SHP77 (cell line): ENCODE results near the gene TUBA3E.
"Not testable (repeated sequence)": the region's sequence is repeated elsewhere in the genome, so short reads cannot be mapped to it uniquely, and the experiment has no call there.

Source experiments
- DNase-seq, 2 experiments: peaks; one replicate each; lab custom pipeline; 2025; lab: John Stamatoyannopoulos, UW

Gene TUBA3E

DNA sequence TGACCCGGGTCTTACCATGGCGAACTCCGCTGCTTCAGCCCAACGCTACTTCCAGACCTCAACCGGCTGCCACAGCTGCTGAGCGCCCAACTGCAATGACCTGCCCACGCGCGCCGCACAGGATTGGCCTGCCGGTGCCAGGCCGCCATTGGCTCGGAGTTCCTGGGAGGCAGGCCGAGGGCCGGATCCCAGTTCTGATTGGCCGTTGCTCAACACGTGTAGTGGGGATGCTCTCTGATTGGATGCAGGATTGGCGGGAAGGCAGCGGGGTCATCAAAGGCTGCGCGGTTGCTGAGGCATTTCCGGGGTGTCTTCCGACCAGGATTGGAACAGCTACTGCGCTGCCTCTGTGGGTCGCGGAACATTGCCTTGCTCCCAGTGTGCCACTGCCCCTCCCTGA, at the start of gene TUBA3E:
Gene TUBA3E (minus strand): TSS at position 97 of the 400 bp plus-strand sequence. CDS start 79 bp downstream, at position 18.
- DNase-seq, result no peak

DNA sequence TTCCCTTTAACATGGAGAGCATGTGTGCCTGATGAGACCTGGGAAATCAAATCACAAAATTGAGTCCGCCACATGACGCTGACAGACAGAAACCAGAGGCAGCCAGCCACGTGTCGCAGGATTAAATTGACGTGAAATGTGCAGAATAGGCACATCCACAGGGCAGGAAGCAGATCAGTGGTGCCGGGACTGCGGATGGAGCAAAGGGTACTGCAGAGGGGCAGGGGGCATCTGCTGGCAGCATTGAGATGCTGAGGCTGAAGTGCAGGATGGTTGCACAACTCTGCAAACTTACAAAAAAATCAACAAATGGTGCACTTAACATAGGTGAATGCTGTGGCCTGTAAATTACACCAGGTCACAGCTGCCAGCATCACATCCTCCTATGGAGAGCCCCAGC, 48.2 kb upstream of the TUBA3E start:
- no peak for DNase-seq

DNA sequence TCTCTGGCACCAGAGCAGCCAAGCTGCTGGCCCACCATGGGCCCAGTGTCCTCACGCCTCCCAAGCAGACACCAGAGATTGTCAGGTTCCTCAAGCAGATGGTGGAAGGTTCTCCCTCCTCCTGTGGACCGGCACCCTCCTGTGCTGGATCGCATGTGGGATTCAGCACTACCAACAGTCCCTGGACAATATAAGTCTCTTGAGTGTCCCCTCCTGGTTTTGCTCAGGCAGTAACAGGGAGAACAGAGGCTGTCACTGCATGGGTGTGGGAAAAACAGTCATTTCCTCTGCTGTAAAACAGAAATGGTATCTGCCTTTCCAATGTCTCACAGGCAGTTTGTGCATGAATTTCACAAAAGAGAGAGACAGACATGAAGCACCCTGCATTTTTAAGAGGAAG, 47.7 kb upstream of the TUBA3E start:
- no peak for DNase-seq

DNA sequence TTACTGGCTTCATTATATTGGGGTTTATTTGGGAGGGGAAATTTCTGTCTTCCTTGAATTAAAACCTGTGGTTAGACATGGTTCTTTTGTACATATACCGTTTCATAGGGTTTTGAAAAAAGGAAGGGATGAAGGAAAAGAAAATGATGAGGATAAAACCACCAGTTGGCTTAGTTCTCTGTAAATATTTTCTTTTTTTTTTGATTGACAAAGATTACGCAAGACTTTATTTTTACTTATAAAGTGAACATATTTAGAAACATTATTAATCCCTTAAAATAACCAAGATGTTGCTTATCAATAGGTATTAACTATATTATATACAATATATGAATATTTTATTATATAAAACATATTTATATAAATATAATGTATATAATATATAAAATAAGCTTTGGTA, 45.1 kb upstream of the TUBA3E start:
- DNase-seq, result no peak

DNA sequence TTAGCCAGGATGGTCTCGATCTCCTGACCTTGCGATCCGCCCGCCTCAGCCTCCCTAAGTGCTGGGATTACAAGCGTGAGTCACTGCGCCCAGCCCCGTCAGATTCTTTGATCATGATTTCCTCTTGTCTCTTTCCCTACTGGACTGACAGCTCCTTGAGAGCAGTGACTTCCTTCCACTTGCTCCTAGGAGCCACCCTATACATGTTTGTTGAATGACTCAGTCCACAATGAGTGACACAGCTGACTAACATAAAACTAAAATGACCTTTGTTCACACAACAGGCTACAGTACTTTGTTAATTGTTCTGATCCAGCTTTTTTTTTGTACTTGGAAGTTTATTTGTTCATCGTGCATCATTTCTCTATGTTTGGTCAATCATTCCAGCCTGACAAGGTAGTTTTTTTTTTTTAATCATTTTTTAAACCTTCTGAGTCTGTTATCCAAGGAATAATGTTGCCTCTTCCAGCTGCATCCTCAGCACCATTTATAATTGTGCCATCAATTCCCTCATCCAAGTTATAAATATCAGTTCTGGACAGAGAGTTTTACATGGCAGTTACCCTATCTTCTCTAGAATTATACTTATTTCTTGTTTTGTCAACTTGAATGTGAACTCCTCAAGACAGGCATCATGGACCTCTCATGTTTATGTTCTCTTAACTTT, 42.9 kb upstream of the TUBA3E start:
- no peak for DNase-seq

DNA sequence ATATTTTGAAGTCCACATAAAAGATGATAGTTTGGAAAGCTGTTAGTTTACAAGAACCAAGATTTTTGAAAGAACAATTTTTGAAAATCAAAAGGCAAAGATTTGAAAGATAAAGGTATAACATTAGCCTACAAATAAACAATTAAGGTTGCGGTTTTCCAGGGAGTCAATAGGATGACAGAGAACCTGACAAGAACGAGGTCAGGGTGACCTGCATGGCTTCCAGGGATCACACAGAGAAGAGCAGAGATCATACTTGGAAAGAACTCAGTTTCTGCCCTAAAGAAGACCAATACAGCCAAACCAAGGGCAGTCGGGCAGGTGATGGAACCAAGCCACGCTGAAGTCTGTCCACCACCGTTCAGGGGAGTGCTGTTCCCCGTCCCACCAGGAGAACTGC, 41.3 kb upstream of the TUBA3E start:
- DNase-seq, result not testable (repeated sequence)

DNA sequence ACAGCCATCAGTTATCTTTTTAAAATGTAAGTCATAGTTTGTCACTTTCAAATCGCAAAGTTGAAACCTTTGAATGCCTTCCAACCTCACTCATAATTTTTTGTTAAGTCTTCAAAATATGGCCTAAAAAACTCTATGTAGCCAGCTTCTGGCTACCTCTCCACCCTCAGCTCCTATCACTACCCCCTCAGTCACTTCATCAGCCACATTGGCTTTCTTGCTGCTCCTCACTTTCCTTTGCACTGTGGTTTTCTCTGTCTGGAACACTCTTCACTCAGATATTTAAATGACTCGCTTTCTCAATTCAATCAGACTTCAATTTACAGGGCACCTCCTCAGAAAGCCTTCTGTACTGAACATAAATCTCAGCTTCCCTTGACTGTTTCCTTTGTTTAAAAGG, 34.8 kb upstream of the TUBA3E start:
- DNase-seq, result not testable (repeated sequence)

DNA sequence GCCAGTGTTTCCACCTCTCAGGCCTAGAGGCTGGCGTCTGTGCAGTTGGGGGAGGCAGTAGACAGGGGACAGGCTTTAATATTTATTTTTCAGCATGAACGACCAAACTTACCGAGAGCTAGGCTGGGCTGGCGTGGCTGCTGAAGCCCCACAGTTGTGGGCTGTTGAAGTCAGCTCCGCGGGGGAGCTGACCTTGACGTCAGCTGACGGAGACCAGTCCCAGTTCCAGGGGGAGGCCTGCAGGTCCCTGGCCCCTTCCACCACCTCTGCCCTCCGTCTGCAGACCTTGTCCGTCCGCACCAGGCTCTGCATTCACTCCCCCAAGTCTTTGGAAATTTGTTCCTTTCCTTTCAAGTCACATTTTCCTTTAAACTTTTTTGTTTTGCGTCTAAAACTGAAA, 33.4 kb upstream of the TUBA3E start:
- no peak for DNase-seq

DNA sequence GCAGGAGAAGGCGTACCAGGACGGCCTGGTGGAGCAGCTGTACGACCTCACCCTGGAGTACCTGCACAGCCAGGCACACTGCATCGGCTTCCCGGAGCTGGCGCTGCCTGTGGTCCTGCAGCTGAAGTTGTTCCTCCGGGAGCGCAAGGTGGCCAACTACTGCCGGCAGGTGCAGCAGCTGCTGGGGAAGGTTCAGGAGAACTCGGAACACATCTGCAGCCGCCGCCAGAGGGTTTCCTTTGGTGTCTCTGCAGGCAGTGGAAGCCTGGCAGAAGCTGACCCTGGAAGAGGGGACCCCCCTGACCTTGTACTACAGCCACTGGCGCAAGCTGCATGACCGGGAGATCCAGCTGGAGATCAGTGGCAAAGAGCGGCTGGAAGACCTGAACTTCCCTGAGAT, 32.7 kb upstream of the TUBA3E start:
- not testable (repeated sequence) for DNase-seq

DNA sequence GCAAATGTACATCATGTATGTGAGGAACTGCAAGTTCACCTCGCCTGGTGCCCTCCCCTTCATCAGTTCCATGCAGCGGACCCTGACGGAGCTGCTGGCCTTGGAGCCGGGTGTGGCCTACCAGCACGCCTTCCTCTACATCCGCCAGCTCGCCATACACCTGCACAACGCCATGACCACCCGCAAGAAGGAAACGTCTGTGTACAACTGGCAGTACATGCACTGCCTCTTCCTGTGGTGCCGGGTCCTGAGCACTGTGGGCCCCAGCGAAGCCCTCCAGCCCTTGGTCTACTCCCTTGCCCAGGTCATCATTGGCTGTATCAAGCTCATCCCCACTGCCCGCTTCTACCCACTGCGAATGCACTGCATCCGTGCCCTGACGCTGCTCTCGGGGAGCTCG, 32.1 kb upstream of the TUBA3E start:
- not testable (repeated sequence) for DNase-seq

DNA sequence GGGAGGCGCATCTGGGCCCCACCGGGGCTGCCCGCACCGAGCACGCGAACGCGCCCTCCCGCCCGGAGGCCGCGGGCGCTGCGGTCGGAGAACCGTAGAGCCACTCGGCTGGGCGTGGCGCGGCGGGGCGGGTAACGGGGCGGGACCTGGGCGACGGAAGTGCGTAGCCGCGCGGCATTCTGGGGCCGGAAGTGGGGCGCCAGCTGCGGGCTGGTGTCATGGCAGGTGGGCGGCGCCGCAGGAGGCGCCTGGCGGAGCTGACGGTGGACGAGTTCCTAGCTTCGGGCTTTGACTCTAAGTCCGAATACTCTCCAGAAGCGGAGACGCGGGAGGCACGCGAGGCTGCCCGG, 30.9 kb upstream of the TUBA3E start:
- not testable (repeated sequence) for DNase-seq

DNA sequence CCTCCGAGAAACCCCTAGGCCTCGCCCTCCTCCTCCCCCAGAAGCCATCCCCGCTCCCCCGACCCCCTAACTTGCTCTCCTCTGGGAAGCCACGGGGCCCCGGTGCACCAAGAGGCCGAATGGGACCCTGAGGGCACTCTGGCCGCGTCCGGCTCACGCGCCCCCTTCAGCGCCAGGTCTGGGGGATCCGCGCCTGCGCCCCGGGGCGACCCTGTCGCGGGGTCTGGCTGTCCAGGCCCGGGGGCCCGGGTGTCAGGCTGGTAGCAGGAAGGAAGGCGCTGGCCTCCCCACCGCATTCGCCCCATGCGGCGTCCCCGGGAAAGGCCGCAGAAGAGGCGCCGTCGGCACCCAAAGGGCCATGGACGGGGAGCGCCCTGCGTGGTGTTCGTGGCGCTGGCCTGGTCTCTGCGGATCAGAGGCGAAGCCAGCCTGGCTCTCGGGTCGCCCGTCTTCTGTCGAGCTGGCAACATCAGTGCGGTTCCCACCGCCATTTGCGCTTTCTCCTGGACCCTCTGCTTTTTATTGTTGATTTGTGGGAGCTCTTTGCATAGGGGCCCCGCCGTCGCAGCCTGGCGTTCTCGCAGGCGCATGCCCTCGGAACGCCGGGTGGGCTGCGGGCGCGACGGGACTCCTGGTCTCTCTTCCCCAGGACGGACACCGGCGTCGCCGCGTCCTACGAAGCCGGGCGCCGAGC, 30.4 kb upstream of the TUBA3E start:
- not testable (repeated sequence) for DNase-seq

DNA sequence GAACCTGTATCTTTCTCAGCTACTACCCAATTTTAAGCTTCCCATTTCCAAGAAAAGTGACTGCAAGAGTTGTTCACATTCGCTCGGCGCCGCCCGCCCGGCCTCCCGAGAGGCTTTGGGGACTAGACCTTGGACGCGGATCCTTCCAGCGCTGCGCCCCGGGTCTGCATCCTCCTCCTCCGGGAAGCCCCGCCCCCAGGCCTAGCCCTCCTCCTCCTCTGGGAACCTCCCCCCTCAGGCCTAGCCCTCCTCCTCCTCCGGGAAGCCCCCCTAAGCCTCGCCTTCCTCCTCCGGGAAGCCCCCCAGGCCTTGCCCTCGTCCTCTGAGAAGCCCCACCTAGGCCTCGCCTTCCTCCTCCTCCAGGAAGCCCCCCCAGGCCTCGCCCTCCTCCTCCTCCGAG, 29.8 kb upstream of the TUBA3E start:
- DNase-seq, result not testable (repeated sequence)

DNA sequence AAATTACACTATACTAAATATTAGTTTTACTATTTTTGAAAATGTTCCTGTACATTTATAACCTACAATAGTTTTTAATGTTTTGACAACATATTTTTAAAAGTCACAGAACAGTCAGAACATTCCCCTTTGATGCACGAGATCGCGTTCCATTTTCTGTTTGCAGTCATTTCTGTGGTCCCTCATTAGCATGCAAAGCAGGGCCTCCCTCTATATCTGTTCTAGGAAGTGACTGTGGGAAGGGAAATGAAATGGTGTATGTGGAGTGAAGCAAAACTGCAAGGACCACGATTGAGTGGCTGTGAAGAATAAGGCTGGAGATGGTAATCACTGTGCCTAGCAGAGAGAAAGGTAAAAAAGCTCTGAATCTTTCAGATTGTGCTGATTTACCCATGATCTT, 24.3 kb upstream of the TUBA3E start:
- not testable (repeated sequence) for DNase-seq

DNA sequence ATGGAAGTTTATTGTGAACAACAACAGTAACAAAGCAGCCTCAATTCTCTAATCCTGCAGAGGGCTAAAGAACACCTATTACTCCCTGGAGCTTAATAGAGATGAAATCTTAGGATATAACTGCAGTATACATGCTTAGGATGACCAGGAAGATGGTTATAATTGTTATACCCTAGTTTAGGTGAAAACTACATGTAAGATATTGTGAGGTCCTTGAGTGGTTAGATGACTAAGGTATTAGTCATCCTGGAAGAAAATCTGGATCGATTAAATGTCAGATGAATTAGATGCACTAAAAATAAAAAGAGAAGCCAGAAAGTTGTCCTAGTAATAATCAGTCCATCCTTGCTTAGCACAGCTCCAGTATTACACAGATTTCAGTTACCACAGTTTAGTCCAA, 22.3 kb upstream of the TUBA3E start:
- DNase-seq, result not testable (repeated sequence)

DNA sequence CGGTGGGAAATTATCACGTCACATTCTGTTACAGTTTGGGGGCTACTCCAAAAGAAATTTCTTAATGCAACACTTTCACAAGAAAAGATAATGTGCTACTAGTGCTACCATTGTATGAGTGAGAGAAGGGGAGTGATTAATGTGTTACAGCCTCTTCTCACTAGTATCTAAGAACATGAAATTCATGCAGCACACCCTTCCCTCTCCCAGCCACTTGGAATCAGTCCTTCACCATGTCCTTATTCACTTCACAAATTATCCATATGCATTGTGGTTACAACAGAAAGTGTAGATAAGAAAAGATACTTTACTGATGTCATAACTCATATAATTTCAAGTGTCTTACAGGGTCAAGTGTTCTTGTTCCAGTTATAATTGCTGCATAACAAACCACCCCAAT, 20.9 kb upstream of the TUBA3E start:
- DNase-seq, result not testable (repeated sequence)

DNA sequence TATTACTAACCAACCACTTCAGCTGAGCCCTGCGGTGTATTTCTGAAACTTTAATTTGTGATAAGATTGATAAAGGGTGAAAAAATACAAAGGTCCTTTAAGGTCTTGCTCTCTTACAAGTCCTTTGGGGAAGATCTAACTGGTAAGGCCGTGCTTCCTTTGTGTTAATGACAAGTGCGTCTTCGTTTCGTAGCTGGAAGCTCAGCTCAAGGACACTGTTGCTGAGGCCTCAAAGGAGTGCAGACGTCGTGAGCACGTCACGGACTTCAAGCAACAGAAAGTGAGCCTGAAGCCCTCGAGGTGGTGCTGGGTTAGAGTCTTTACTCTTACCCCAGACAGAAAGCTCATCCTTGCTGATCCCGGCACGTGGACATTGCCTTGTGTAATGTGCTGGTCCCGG, 8.8 kb upstream of the TUBA3E start:
- DNase-seq, result not testable (repeated sequence)

DNA sequence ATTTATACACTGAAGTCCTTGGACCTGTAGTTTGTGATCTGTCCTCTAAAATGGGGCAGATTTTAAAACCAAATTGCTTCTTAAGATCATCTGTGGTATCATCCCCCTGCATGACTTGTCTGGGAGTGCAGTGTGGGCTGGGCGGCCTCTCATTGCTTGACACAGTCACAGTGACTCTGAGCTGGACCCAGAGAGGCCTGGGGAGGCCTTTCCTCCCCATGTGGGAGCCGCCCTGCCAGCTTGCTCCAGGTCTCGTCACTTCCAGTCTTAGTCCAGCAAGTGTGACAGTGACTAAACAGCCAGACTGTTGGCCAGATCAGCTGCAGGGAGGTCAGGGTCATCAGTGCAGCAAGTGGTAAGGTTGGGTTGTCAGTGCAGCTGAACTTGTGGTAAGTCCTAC, 4.9 kb upstream of the TUBA3E start:
- not testable (repeated sequence) for DNase-seq

DNA sequence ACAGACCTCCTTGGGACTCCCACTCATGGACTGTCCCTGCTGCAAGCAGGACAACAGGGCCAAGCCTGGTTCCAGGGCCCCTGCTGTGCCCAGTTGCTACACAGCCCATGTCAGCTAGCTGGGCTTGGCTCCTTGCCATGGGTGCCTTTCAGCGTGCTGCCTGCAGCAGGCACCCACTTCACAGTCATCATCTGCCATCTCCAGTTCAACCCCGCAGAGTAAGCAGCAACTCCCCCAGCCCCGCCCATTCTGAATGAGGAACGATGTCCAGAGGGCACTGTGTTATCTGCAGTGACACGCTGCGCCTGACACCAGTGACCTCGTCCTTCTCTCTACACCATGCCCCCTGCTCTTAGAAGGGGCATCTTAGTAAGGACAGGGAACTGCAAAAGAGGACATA, 4.3 kb upstream of the TUBA3E start:
- DNase-seq, result not testable (repeated sequence)

DNA sequence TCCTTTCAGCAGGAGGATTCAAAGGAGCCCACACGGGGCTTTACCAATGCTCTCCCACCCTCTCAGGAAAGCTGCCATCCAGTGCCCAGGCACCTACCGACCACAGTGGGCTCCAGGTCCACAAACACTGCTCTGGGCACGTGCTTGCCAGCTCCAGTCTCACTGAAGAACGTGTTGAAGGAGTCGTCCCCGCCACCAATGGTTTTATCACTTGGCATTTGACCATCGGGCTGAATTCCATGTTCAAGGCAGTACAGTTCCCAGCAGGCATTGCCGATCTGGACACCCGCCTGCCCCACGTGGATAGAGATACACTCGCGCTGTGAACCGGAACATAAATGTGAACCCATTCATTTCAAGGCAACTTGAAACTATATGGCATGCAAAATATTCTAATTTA, 2.2 kb downstream of the TUBA3E start:
- DNase-seq, result not testable (repeated sequence)

DNA sequence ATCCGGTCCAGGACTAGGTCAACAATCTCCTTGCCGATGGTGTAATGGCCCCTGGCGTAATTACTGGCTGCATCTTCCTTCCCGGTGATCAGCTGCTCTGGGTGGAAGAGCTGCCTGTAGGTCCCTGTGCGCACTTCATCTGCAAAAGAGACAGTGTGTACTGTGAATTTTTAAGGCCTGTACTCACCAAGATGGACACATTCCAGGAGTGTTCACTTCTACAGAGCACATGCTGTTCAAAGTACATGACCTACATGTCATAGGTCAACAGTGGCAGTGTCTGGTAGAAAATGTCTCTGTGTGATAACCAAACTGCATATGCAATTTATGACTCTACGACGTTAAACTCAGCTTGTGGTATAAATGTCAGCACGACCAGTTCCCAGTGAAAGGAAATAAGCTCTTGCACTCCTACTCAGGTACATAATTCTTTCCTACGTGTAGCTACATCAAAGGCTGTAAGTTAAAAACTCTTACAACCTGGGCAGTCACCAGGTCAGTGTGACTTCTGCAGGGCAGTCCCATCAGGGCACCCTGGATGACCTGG, 3.1 kb downstream of the TUBA3E start:
- not testable (repeated sequence) for DNase-seq

DNA sequence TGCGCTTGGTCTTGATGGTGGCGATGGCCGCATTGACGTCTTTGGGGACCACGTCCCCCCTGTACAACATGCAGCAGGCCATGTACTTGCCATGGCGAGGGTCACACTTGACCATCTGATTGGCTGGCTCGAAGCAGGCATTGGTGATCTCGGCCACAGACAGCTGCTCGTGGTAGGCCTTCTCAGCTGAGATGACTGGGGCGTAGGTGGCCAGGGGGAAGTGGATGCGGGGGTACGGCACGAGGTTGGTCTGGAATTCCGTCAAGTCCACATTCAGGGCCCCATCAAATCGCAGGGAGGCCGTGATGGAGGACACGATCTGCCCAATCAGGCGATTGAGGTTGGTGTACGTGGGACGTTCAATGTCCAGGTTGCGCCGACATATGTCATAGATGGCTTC, 4.4 kb downstream of the TUBA3E start:
- not testable (repeated sequence) for DNase-seq

DNA sequence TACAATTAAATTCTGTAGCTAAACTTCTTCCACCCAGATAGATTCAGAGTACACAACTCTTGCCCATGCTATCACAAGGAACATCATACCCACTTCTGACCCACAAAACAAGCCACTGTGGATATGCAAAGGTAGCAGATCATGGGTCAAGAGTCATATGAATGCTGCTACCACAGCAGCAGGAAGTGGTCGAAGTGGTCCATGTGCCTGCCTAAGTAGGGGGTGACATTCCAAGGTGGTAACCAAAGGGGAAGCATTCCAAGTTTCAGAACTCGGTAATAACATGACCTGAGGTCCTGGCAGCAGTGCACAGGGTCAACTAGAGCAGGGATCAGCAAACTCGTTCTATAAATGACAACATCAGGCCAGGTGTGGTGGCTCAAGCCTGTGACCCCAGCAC, 5.8 kb downstream of the TUBA3E start:
- not testable (repeated sequence) for DNase-seq
